ENCODE results near the gene ZBP1.

The ZBP1 gene

DNA sequence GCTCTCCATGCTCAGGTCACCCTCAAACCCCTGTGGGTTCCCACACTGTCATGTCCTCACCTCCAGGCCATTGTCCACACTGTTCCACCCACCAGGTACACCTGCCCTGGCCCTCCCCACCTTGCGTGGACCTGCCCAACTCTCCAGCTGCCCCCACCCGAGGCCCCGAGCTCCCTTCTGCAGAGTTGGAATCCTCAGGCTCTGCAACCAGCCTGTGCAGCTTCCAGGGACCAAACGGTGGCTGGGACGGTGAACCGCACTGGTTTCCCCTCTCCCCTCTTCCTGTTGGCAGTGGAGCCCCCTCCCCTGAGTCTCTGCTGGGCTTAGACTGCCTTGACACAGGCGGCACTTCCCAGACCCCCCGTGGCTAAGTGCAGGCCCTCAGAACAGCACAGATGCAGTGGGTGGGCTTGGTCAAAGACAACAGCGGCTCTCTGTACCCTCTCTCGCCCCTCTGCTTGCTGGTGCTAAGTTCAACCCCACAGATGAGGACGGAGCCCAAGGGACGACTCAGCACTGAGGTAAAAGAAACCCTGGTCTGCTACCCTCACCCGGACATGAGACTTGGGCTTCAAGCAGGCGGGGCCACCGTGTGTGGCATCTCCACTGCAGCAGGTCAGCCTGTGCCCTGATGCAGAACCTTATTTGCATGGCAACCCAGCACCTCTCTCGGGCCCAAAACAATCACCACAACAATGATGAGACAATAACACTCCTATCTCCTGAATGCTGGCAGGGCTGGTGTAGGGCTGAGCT is 11.0 kb downstream of the ZBP1 start:
- no peak overlapping the region for H3K27ac ChIP-seq
- TF ChIP-seq, protein P1, sequence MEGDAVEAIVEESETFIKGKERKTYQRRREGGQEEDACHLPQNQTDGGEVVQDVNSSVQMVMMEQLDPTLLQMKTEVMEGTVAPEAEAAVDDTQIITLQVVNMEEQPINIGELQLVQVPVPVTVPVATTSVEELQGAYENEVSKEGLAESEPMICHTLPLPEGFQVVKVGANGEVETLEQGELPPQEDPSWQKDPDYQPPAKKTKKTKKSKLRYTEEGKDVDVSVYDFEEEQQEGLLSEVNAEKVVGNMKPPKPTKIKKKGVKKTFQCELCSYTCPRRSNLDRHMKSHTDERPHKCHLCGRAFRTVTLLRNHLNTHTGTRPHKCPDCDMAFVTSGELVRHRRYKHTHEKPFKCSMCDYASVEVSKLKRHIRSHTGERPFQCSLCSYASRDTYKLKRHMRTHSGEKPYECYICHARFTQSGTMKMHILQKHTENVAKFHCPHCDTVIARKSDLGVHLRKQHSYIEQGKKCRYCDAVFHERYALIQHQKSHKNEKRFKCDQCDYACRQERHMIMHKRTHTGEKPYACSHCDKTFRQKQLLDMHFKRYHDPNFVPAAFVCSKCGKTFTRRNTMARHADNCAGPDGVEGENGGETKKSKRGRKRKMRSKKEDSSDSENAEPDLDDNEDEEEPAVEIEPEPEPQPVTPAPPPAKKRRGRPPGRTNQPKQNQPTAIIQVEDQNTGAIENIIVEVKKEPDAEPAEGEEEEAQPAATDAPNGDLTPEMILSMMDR (conservative IDR thresholded peaks at IDR 0.05) = no peak

GRCh38 chr20:57608516-57608915 is 11.7 kb downstream of the ZBP1 start:
- TF ChIP-seq, protein P1 (conservative IDR thresholded peaks at IDR 0.05) = no peak
- no peak overlapping the region for H3K27ac ChIP-seq

- TF ChIP-seq, protein P1 (conservative IDR thresholded peaks at IDR 0.05) = no peak
- no peak overlapping the region for H3K27ac ChIP-seq
Measured at GRCh38 chr20:57605878-57606277, 14.3 kb downstream of the ZBP1 start.

DNA sequence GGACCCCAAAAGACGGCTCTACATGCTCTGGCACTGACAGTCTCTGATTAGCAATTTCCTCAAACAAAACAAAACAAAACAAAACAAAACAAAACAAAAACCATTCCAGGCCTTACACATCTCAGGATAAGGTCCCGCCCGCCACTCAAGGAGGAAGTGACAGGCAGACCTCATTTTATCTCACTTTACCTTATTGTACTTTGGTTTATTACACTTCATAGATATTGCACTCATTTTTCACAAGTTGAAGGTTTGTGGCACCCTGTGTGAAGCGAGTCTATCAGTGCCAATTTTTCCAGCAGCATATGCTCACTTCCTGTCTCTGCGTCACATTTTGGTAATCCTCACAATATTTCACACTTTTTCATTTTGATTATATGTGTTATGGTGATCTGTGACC is 15.2 kb downstream of the ZBP1 start:
- TF ChIP-seq, protein P1 (conservative IDR thresholded peaks at IDR 0.05) = no peak
- no peak overlapping the region for H3K27ac ChIP-seq

DNA sequence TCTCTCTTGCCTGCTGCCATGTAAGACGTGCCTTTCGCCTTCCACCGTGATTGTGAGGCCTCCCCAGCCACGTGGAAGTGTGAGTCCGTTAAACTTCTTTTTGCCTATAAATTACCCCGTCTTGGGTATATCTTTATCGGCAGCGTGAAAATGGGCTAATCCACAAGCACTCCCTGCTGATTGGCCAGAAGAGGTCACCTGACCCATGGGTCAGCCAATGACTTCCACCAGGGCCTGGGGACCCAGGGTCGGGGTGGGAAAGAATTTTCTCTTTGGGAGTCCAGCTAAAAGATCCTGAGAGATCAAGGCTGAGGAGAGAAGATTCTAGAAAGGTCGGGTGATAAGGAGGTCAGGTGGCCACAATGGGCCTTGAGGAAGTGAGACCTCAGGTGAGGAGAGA is 17.1 kb downstream of the ZBP1 start:
- no peak overlapping the region for H3K27ac ChIP-seq
- TF ChIP-seq, protein P1 (conservative IDR thresholded peaks at IDR 0.05) = no peak

GRCh38 chr20:57601737-57602136 is 18.5 kb downstream of the ZBP1 start:
- TF ChIP-seq, protein P1 (conservative IDR thresholded peaks at IDR 0.05) = no peak
- H3K27ac ChIP-seq = no peak overlapping the region

DNA sequence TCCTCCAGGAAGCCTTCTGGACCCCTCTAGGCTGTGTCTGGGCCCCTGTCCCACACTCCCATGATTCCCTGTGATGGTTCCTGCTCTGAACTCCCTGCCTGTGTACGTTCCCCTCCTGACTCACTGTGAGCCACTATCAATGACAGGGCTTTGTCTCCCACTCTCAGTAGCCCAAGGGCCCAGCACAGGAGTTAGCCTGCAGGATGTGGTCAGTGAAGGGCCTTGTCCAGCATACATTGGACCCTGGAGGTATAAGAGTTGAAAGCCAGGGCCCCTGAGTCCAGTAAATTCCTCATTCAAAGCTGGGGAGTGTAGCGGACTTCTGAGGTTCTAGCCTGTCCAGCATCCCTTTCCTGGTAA is 19.0 kb downstream of the ZBP1 start:
- TF ChIP-seq, protein P1 (conservative IDR thresholded peaks at IDR 0.05) = no peak
- no peak overlapping the region for H3K27ac ChIP-seq
